SKM-1 treated with dmso at 0.1 percent for 144 hours (cell line): ENCODE results near the gene LDB3.
A peak's percentile ranks its signal among the peaks of the same experiment; 100 is the strongest.
"Not testable (repeated sequence)": the region's sequence is repeated elsewhere in the genome, so short reads cannot be mapped to it uniquely, and the experiment has no call there.

ENCODE experiments used
- DNase-seq: peaks from one replicate; lab custom pipeline; 2025; ENCODE audit not compliant: unreplicated experiment; lab: John Stamatoyannopoulos, UW

LDB3 gene

GRCh38 chr10:86726677-86726999 is 58.3 kb downstream of the LDB3 start:
- DNase-seq, result no peak

- no peak for DNase-seq
Measured at GRCh38 chr10:86727470-86727869, 59.2 kb downstream of the LDB3 start.

GRCh38 chr10:86728056-86728455 is 59.7 kb downstream of the LDB3 start:
- DNase-seq, result no peak

GRCh38 chr10:86729677-86730076 is 61.4 kb downstream of the LDB3 start:
- no peak for DNase-seq

- no peak for DNase-seq
Measured at GRCh38 chr10:86730227-86730626, 61.9 kb downstream of the LDB3 start.

- no peak for DNase-seq
Measured at GRCh38 chr10:86732771-86733170, 64.5 kb downstream of the LDB3 start.

- DNase-seq, result no peak
Measured at GRCh38 chr10:86733260-86733671, 65.0 kb downstream of the LDB3 start.

- DNase-seq, result peak; percentile 54
Measured at GRCh38 chr10:86734207-86734988, 66.1 kb downstream of the LDB3 start.

- DNase-seq, result not testable (repeated sequence)
Measured at GRCh38 chr10:86735278-86735677, 67.0 kb downstream of the LDB3 start.

- DNase-seq, result no peak
Measured at GRCh38 chr10:86742230-86742629, 73.9 kb downstream of the LDB3 start.

GRCh38 chr10:86744067-86744725 is 75.9 kb downstream of the LDB3 start:
- DNase-seq, result no peak

- no peak for DNase-seq
Measured at GRCh38 chr10:86747796-86748581, 79.7 kb downstream of the LDB3 start.

- DNase-seq, result no peak
Measured at GRCh38 chr10:86749854-86750253, 81.5 kb downstream of the LDB3 start.

- no peak for DNase-seq
Measured at GRCh38 chr10:86751477-86751876, 83.2 kb downstream of the LDB3 start.

- no peak for DNase-seq
Measured at GRCh38 chr10:86752311-86752710, 84.0 kb downstream of the LDB3 start.

GRCh38 chr10:86753051-86753450 is 84.7 kb downstream of the LDB3 start:
- DNase-seq, result no peak

GRCh38 chr10:86753638-86754434 is 85.5 kb downstream of the LDB3 start:
- no peak for DNase-seq

GRCh38 chr10:86755454-86755739 is 87.1 kb downstream of the LDB3 start:
- DNase-seq, result peak; percentile 42

- DNase-seq, result peak; percentile 88
Measured at GRCh38 chr10:86755740-86756510, 87.6 kb downstream of the LDB3 start.

GRCh38 chr10:86756511-86757112 is 88.3 kb downstream of the LDB3 start, which contains the start of gene BMPR1A:
Gene BMPR1A, plus strand, starts transcription at chr10:86756619. Its CDS starts 119,400 bp downstream, at chr10:86876019.
- no peak for DNase-seq
